GM15510 (cell line): ENCODE data around the gene WDFY2.

Experiments used
- POLR2A ChIP-seq: IDR thresholded peaks from 3 replicates; pipeline ENCODE4 v1.6.1; 2011; ENCODE audit warnings: borderline replicate concordance; ENCODE audit not compliant: insufficient read length; ENCODE audit errors: extremely low read depth

Gene WDFY2

DNA sequence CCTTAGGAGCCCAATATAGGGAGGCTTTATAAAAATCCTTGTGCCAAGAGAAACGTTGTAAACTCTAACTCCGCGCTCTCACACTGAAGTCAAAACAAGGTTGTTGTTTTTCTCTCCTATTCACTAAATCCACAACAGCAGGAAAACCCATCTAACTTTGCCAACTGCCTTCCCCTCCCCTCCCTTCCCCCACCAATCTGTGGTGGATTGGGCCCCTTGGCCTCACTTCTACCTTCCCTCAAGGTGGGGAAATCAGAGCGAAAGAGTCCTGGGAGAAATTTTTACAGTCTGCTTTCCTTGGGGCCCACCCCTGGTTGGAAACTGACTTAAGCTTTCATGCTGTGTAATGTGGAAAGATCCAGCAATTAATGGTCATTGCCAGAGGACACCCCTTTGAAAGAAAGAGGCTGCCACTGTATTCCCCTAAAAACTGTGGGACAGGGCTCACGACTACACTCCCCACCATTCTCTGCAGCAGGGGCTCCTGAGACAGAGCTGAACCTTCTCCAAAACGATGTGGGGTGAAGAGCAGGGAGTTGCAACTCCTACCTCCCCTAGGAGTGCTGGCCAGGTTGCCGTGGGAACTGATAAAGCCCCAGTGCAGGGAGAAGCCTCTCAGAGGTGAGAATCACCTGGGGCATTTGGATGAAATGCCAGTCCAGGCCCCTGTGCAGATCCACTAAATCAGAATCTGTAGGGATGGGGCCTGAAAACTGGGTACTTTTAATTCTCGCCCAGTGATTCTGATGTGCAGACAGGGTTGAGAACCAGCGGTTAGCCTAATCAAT is 218.6 kb downstream of the WDFY2 start:
- TF ChIP-seq POLR2A: no peak

DNA sequence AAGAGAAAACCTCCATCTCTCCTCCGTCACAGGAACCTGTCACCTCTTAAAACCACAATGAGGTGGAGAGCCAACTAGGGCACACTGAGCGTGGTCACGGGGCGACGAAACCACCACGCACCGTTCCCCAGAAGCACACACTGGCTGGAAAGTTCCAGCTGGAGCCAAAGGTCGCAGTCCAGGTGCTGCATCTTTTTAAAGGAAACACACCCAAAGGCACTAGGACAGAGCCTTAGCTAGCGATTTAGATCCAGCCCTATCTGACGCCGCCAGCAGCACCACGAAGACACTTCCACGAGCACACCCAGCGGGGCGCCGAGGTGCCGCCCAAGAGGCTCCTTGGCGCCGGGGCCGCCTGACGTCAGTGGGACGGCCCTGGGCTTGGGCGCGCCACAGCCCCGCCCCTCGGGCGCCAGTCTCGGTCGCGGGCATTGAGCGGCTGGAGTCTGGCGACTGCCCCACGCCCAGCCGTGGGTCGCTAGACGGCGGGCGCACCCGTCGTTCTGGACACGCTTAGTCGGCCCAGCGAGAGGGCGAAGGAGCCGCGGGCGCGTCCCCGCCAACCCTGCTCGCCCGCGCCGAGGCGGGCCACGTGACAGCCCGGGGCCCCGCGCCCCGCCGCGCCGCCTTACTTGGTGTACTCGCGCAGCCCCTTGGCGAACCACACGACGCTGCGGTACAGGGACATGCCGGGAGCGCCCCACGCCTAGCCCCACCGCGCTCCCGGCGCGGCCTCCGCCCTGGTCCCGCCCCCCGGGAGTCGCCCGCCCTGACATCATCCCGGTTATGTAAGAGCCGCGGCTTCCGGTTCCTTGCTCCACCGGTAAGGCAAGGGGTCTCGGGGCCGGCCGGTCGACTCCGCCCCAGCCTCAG is 219.4 kb downstream of the WDFY2 start, which contains the start of gene DHRS12:
DHRS12 (minus strand) TSS at position 742 of the 873 bp plus-strand sequence. CDS start 4,504 bp downstream, outside the sequence.
- TF ChIP-seq POLR2A: peak; percentile 73

DNA sequence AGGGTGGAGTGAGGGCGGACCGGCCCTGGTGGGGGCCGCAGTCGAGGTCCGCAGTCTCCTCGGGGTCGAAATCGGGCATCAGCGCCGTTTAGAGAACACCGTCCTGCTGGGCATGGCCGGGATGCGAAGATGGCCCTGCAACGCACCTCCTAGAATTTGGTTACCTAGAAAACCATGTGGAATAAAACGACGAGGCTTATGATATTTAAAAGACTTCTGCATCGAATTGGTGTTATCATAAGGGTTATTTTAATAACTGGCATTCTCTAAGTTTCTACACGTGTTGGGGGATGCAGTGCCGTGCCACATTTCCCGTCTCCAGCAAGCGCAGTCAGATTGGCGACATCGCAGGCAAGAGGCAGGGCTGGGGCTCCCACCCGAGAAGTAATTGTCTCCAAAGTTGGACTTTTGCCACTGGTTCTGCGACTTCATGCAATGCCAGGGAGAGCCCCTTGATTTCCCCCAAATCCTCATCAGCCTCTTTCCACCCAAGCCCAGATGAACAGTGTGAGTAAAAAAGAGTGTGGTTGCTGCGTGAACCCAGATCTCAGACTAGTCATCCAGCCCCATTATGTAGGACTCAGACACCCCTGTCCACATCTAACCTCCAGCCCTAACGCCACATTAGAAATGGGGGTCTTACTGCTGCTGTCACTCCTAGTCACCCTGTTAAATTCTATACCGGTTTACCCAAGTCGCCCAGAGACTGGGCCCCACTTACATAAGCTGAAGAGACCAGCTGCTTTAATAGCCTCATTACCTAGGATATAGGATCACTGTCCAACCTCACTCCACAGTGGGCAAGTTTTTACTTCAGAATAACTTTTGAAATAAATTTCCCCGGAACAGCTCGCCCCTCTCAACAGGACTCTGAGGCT is 220.3 kb downstream of the WDFY2 start:
- TF ChIP-seq POLR2A: no peak

DNA sequence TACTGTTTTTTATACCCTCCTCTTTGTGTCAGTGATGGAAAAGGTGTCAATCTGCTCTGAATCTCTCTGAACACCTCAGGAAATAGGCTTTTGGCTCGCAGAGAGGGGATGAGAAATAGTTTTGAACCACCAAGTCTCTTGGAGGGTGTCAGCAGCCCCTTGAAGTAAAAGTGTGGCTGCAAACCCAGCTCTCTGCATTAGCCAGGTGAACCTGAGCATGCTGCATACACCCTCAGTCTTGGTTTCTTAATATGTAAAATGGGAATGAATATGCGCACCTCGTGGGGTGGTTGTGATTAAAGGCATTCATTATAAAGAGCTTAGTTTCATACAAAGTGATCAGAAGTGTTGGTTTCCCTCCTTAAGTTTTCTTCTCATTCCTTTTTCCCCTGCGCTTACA is 221.1 kb downstream of the WDFY2 start:
- TF ChIP-seq POLR2A: no peak

DNA sequence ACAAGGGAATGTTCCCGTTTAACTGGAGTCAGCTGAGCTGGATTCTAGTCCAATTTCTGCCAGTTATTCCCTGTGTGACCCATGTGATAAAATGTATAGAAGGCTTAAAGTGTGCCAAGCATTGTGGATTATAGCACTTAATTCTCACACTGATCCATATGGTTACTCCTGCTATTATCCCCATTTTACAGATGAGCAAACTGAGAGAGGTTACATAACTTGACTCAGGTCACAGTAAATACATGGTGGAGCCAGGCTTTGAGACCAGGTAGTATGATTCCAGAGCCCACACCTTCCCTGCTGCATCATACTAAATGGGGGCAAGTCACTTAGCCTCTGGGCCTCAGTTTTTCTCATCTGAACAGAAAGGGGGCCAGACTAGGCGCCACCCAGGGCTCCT is 221.7 kb downstream of the WDFY2 start:
- no peak for TF ChIP-seq POLR2A

DNA sequence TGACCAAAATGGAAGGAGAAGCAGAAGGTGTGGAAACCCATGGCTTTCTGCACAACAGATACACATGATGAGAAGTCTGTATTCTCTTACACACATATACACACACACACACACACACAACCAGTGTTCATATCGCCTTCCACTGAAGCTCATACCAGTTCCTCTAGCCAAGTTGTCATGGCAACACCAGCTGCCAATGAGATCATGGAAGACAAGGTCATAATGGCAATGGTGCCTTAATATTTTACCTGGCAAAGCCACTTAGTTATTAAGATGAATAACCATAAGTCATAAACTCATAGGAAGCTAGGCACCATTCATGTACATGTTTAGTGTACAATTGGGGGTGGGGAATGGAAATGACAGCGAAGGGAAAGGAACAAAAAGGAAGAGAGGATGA is 222.3 kb downstream of the WDFY2 start:
- TF ChIP-seq POLR2A: no peak

DNA sequence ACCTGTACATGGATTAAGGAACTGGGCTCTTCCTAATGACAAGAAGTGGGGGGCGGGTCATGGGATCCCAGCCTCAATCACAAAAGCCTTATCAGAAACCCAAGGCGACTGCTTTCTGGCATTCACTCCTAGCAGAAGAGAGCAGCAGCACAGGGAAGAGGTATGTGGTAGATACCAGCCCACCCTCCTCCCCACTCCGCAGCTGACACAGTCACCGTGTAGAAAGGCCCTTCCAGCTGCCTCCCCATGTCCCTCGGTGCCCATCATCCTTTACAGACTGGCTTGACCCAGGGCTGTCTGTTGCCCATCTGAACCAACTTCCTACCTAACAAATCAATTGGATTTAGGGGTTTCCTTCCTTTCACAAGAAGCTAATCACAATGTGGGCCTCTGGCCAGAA is 222.8 kb downstream of the WDFY2 start:
- TF ChIP-seq POLR2A: no peak

DNA sequence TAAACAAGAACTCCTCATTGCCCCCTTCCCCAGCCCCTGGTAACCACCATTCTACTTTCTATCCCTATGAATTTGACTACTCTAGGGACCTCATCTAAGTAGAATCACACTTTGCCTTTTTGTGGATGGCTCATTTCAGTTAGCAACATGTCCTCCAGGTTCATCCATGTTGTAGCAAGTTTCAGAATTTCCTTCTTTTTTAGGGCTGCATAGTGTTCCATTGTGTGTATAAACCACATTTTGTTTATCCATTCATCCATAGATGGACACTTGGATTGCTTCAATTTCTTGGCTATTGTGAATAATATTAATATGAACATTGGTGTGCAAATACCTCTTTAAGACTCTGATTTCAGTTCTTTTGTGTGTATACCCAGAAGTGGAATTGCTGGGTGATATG is 224.5 kb downstream of the WDFY2 start:
- TF ChIP-seq POLR2A: no peak

DNA sequence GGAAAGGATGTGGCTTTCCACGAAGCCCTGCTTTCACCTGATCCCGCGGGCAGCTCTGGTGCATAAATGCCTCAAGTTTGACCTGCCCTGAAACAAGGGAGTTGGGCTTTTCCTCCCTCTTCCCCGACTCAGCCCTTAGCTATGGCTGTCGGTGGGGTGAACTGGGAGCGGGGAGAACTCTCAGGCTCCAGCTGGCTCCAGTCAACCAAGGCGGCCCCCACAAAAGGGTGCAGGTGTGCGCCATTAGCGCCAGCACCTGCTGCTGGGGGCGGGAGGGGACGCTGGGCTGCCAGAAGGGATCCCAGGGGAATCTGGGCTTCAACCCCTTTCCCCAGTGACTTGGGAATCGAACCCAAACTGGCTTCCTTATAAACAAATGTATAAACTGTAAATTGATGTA is 226.8 kb downstream of the WDFY2 start:
- no peak for TF ChIP-seq POLR2A

DNA sequence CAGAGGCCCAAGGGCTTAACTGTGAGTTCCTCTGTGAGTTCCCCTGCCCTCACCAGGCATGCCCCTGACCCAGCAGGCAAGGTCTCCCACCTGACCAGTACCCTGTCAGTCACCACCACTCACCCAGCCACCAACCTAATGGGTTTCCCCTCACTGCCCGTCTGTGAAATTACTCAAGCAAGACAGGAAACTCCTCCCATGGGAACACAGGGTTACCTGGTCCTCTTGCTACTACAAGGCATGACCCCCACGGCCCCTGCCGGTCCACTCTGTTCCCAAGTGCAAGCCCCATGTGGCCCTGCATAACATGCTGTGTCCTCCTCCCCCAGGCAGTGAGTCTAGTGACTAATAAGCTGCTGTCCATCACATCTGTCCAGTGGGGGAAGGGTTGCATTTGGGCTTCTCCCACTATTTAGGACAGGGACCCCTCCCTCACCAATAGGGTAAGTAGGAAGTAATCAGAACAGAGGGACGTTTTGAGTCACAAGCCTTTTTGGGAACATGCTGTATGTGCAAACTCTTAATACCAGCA is 227.7 kb downstream of the WDFY2 start:
- no peak for TF ChIP-seq POLR2A

DNA sequence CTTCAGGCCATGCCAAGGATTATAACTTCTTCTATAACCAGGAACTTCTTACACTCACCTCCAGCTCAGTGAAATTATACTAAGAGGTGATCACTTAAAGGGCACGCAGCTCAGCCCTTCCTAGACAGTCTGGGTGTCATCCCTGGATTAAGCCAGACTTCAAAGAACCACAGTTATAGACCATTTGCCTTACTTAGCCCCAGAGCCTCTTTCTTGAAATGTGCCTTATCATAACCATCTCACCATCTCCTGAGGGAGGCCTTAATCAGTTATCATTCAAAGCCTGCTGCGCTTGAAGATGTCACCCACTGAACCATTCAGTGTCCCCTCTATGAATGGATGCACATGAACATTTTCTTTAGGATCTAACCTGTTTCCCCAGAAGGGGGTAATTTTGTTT is 229.8 kb downstream of the WDFY2 start:
- no peak for TF ChIP-seq POLR2A

DNA sequence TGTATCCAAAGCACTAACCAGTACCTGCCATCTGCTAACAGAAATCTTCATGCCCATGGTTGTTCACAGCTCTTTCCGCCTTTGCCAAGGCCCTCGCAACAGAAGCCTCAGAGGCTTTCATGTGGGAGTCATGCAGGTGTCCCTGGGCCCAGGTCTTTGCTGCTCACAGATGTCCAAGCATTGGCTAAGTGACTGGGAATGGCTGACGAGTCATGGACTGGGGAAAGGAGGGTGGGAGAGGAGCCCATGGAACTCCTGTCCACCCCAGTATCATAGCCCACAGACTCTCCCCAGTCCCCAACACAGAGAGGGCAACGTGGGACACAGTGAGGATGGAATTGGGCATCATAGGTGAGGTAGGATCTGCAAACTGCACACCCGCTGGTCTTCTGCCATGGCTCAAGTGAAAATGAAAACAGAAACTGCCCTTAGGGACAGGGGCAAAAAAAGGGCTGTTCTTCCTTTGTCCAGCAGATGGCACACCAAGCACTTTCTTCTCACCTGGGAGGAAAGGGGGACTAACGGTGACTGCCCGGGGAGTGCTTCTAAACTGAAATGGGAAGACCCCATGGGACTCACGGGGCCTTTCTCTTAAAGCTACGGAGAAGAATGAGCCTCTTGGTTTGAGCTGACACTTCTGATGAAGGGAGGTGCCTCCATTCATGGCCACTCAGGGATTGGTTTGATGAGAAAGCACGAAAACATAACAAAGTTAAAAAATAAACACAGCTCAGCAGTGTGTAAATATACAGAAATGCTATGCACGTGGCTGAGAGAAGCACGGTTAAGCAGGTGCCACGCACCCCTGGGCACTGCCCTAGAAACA is 230.8 kb downstream of the WDFY2 start:
- TF ChIP-seq POLR2A: no peak

DNA sequence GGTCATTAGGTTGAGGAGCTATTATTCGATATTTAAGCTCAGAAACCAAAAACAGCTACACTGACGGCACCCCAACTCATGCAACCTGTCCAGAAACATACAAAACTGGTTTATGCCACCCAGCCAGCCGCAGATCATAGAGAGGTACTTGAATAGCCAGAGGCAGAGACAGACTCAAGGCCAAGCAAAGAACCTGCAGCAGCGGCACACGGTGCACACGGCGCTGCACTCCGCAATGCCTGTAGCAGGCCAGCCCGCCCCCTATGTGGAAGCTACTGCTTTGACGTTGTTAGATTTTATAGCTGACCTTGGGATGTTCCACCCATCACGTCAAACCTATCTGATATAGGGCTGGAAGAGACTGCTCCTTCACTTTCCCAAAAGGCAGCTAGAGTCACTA is 231.6 kb downstream of the WDFY2 start:
- no peak for TF ChIP-seq POLR2A
